ENCODE data around the gene ZBTB46. TPM values are rescaled to one million over a fixed set of nuclear protein-coding genes. Genes with fewer than 3 reads are reported as not detected.

ZBTB46 gene
- total RNA-seq, 1 donor from 2014 or later, result 39.5 TPM

GRCh38 chr20:63860325-63861051, 29.4 kb upstream of the ZBTB46 start:
- H3K27ac ChIP-seq, result no peak overlapping the region
- no peak overlapping the region for H3K4me3 ChIP-seq
- no peaks in the 10 kb centered on the region for H3K9me3 ChIP-seq
- intact Hi-C loops (cut with DNase I), result loop anchor here (10.0 kb wide), 1 partner anchor 1066 kb away; the partner anchor contains the start of gene MRGBP
- no peak for DNase-seq (ENCODE audit: low spot score in 2 of 2)
- peaks cover 6 to 10% of the 10 kb centered on the region in 2 donors for H3K36me3 ChIP-seq
- TF ChIP-seq, protein P1, sequence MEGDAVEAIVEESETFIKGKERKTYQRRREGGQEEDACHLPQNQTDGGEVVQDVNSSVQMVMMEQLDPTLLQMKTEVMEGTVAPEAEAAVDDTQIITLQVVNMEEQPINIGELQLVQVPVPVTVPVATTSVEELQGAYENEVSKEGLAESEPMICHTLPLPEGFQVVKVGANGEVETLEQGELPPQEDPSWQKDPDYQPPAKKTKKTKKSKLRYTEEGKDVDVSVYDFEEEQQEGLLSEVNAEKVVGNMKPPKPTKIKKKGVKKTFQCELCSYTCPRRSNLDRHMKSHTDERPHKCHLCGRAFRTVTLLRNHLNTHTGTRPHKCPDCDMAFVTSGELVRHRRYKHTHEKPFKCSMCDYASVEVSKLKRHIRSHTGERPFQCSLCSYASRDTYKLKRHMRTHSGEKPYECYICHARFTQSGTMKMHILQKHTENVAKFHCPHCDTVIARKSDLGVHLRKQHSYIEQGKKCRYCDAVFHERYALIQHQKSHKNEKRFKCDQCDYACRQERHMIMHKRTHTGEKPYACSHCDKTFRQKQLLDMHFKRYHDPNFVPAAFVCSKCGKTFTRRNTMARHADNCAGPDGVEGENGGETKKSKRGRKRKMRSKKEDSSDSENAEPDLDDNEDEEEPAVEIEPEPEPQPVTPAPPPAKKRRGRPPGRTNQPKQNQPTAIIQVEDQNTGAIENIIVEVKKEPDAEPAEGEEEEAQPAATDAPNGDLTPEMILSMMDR (IDR thresholded peaks at IDR 0.05), result no peak
- peaks cover 0 to 19% of the 10 kb centered on the region in 2 donors for H3K4me1 ChIP-seq
- no peaks in the 10 kb centered on the region for H3K27me3 ChIP-seq

DNA sequence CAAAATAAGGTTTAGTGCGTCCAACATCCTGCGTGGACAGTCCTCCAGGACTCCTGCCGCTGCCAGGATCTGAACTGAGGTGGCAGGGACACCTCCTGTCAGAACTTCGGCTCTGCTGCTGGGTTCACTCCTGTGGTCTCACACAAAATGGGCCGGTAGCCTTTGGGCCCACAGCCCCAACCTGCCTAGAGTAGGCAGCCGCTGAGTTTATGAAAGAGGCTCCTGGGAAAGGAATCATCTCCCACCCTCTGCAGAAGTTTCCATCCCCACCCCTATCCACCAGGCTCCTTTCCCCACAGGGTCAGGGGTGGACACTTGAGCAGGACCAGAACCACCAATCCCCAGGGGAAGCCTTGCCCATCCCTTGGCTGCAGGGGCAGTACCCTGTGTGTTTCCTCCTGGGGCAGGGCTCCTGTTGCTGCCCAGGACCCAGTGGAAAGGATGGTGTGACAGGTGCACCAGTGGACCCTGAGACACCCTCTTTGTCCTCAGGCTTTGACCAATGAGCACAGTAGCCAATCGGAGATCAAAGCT, 28.2 kb upstream of the ZBTB46 start:
- Histone ChIP-seq H3K4me3 (no peak overlapping the region), H3K27me3 (no peaks in the 10 kb centered on the region), H3K36me3 (peaks cover 6 to 10% of the 10 kb centered on the region in 2 donors), H3K27ac (peak overlapping the region in 1 of 2 donors; percentile 36), H3K4me1 (peaks cover 3 to 31% of the 10 kb centered on the region in 2 donors), H3K9me3 (no peaks in the 10 kb centered on the region)
- intact Hi-C loops (cut with DNase I), result no loop called here
- TF ChIP-seq, protein P1 (IDR thresholded peaks at IDR 0.05), result no peak
- DNase-seq (ENCODE audit: low spot score in 2 of 2), result no peak

DNA sequence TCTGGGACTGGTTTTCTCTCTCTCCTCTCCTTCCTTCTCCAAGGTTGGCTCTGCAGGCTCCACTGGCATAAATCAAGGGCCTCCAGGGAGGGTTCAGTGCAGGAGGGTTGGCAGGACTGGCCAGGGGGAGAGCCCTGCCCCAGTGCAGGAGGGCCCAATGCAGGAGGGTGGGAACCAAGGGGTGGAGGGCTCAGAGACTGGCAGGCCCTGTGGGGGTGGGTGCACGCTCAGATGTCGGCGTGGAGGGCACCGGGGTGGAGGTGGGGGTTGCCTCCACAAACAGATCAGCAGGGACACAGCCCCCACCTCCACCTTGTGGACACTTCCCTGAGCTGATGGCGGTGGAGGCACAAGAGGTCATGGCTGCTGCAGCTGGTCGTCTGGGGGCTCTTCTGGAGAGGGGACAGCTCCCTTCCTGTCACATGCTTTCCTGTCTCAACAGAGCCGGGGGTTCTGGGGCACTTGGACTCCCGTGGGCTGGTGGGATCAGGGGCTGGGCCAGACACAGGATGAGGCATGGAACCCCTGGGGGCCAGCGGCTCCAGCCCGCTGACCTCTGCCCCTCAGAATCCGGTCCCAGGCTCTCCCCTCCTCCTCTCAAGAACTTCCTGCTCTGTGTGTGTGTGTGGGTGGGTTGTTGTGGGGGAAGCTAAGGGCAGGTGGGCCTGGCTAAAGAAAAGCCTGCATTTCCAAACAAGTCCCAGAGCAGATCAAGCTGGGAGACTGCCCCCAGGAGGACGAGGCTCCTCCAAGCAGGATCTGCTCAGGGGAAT, 27.5 kb upstream of the ZBTB46 start:
- Histone ChIP-seq H3K4me3 (no peak overlapping the region), H3K27ac (peak overlapping the region in 1 of 2 donors; percentile 36)
- intact Hi-C loops (cut with DNase I), result no loop called here

DNA sequence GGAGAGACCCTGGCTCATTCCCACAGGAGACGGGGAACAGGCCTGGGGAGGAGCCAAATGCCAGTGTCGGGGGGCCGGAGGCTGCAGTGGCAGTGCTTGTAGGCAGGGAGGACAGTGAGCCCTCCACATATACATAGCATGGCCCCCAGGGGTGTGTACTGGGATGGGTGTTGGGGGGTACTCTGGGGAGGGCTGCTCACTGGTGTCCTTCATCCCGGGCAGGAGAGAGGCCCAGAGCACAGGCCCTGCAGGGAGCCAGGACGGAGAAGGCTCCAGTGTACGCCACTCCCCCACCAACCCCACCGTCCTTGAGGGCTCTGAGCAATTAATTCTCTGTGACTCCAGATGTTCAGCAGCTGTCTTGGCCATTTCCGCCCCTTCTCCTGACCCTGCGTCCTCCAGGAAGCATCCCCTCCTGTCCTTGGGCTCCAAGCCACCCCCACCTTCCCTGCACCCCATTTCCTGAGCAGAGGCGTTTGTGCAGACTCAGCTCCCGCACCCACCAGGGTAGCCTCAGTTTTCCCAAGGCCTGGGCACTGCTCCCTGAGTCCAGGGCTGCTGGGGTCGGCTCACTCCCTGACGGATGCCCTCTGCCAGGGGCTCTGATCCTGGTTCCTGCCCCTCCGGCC, 26.8 kb upstream of the ZBTB46 start:
- Histone ChIP-seq H3K4me1 (peaks cover 7 to 28% of the 10 kb centered on the region in 2 donors), H3K27ac (no peak overlapping the region), H3K27me3 (no peaks in the 10 kb centered on the region), H3K9me3 (no peaks in the 10 kb centered on the region), H3K4me3 (no peak overlapping the region), H3K36me3 (peaks cover 6 to 10% of the 10 kb centered on the region in 2 donors)
- no peak for DNase-seq (ENCODE audit: low spot score in 2 of 2)
- TF ChIP-seq, protein P1 (IDR thresholded peaks at IDR 0.05), result no peak
- intact Hi-C loops (cut with DNase I), result no loop called here

More for the DNA sequence above, 27.5 kb upstream of the ZBTB46 start:
- Histone ChIP-seq H3K27me3 (no peaks in the 10 kb centered on the region), H3K4me1 (peaks cover 7 to 33% of the 10 kb centered on the region in 2 donors), H3K36me3 (peaks cover 6 to 10% of the 10 kb centered on the region in 2 donors), H3K9me3 (no peaks in the 10 kb centered on the region)
- TF ChIP-seq, protein P1 (IDR thresholded peaks at IDR 0.05), result peak in 1 of 3 experiments; percentile 15
- DNase-seq (ENCODE audit: low spot score in 2 of 2), result no peak

DNA sequence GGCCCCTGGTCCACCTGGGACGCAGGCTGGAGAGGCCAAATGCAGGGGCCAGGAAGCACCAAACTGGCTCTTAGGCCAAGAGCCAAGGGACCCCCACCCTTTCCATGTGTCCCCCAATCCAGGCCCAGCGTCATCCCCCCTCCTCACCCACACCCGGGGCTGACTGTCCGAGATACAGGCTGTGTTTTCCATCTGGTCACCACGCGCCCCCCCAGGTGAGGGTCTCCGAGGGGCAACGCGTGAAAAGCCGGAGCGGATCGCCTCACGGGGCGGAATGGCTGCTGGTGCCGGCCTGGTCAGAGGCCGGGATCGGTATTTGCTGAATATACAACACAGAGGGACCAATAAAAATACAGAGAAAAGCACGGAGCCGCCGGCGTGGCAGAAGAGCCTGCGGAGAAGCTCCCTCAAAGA, 25.0 kb upstream of the ZBTB46 start:
- Histone ChIP-seq H3K27ac (no peak overlapping the region), H3K27me3 (no peaks in the 10 kb centered on the region), H3K9me3 (no peaks in the 10 kb centered on the region), H3K4me3 (no peak overlapping the region), H3K36me3 (no peaks in the 10 kb centered on the region), H3K4me1 (peaks cover 7 to 28% of the 10 kb centered on the region in 2 donors)
- TF ChIP-seq, protein P1 (IDR thresholded peaks at IDR 0.05), result no peak
- intact Hi-C loops (cut with DNase I), result no loop called here
- no peak for DNase-seq (ENCODE audit: low spot score in 2 of 2)
